Esophagus squamous epithelium (tissue), 4 donors: Measurements from ENCODE around the gene PEAK1.

Source experiments
- POLR2A ChIP-seq, 4 donors: fragments of 450-650 bp; IDR thresholded peaks; one replicate each; pipeline ENCODE4 v1.6.1; 2017; ENCODE audit warnings: antibody characterized with exemption in 4 of 4, mild to moderate bottlenecking in 4 of 4, moderate library complexity in 3 of 4
- TF ChIP-seq, protein P1 (sequence below), 6 experiments: fragments of 450-650 bp in 4 of 6; fragments of 200-600 bp in 2 of 6; sonication (generic) in 2 of 6; IDR thresholded peaks; one replicate each; pipeline ENCODE4 v1.5.1; 2016 to 2019; ENCODE audit warnings: antibody characterized with exemption in 6 of 6, mild to moderate bottlenecking in 4 of 6, moderate library complexity in 4 of 6

DNA sequence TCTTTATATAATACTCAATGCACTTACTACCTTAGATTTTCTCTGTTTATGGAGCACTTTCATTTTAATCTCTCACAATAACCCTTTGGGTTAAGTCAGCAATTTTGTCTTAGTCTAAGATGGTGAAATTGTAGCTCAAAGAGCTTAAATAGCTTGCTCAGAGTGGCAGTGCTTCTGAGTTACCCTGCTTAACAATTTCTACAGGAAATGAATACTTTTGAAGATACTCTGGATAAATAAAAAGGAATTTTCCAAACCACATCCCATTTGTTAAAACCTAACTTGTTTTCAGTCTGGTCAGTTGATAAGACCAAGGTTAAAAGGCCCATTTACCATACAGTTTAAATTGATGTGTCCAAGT lies 38.0 kb upstream of the PEAK1 start:
- TF ChIP-seq, protein P1, sequence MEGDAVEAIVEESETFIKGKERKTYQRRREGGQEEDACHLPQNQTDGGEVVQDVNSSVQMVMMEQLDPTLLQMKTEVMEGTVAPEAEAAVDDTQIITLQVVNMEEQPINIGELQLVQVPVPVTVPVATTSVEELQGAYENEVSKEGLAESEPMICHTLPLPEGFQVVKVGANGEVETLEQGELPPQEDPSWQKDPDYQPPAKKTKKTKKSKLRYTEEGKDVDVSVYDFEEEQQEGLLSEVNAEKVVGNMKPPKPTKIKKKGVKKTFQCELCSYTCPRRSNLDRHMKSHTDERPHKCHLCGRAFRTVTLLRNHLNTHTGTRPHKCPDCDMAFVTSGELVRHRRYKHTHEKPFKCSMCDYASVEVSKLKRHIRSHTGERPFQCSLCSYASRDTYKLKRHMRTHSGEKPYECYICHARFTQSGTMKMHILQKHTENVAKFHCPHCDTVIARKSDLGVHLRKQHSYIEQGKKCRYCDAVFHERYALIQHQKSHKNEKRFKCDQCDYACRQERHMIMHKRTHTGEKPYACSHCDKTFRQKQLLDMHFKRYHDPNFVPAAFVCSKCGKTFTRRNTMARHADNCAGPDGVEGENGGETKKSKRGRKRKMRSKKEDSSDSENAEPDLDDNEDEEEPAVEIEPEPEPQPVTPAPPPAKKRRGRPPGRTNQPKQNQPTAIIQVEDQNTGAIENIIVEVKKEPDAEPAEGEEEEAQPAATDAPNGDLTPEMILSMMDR (IDR thresholded peaks at IDR 0.05), result no peak
- TF ChIP-seq POLR2A (IDR thresholded peaks at IDR 0.05), result no peak
